HG02938 (cell line): ENCODE data around the gene EXD3.

ENCODE experiments used
- ATAC-seq: cut with Tn5 transposase; IDR thresholded peaks from one replicate; pipeline ENCODE4 v1.9.1; 2021; ENCODE audit warnings: mild to moderate bottlenecking, moderate library complexity; ENCODE audit not compliant: unreplicated experiment

Gene EXD3

DNA sequence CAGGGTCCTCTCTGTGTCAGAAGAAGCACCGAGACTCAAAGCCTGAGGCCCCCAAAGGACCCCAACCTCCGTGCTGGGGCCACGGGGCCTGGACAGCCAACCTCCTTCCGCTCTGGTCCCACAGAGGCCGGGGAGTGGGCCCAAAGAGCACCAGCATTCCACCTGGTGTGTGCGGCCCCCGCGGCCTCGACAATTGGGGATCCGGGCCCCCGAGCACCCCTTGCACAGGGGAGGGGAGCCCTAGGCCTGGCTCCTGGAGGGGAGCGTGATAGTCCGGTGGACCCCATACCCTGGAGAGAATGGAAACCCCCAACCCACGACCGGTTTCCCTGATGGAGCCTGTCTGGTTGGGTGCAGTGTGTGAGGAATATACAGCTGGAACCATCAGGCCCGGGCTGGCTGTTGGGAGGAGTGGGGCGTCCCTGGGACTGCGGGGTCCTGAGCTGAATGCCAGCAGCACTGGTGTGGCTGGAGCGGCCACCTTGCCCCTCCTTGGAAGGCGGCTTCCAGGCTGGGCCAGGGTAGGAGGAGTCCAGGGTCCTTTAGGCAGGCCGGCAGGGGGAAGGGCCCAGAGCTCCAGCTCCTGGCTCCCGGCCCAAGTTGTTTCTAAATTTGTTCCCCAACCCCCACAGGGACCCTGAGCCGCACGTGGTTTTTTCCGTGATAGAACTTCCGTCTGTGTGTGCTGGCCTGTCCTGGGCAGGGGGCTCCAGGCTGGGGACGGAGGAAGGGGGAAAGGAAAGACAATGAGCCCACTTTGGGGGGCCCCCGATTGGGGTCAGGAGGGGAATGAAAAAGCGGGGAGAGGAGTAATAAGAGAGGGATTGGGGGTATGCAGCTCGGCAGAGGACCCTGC is 146.3 kb downstream of the EXD3 start:
- no peak for ATAC-seq

DNA sequence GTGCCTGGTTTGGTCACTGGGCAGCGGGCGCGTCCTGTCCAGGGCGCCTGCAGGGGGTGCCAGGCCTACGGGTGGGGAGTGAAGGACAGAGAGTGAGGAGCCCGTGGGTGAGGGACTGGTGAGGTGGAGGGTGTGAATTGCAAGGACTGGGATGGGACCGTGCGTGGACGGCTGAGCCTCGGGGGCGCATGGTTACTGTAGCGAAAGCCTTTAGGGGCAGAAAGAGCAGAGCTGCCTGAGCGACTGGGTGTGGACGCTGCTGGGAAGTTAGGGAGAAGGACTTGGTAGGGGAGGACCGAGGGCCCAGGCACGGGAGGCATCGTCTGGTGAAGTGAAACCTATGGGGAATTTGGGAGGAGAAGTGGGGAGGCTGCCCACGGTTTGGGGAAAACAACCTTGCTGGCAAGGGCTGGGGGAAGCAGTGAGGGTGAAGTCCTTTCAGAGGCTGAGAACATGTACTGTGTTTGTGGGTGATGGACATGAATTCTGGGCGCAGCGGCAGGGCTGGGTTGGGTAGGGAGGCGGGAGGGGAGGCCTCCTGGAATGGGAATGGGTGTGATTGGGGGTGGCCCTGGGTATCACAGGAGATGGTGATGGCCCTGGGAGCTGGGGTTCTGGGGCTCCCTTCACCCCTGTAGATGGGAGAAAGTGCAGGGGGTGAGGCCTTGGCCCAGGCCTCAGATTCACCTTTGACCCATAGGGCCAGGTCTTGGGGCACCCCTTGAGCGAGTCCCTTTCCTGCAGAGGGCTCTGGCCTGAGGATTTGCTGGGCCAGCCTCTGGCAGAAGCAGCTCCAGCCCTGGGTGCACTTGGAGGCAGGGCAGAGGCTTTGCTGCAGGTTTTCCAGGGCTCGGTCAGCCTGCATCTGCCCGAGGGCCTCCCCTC is 147.1 kb downstream of the EXD3 start:
- no peak for ATAC-seq

DNA sequence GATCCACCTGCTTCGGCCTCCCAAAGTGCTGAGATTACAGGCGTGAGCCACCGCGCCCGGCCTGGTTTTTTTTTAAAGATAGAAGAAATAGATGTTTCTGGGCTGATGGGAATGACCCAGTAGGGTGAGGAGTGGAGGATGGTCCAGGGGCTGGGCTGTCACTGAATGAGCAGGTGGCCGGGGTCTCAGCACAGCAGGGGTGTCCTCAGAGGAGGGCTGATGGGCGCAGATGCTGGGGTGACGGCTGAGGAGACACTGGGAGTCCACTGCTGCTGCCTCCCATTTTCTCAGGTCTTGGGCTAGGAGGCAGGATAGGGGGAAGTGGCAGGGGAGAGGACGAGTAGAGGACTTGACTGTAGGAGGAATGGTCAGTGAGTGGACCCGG is 147.8 kb downstream of the EXD3 start:
- no peak for ATAC-seq

DNA sequence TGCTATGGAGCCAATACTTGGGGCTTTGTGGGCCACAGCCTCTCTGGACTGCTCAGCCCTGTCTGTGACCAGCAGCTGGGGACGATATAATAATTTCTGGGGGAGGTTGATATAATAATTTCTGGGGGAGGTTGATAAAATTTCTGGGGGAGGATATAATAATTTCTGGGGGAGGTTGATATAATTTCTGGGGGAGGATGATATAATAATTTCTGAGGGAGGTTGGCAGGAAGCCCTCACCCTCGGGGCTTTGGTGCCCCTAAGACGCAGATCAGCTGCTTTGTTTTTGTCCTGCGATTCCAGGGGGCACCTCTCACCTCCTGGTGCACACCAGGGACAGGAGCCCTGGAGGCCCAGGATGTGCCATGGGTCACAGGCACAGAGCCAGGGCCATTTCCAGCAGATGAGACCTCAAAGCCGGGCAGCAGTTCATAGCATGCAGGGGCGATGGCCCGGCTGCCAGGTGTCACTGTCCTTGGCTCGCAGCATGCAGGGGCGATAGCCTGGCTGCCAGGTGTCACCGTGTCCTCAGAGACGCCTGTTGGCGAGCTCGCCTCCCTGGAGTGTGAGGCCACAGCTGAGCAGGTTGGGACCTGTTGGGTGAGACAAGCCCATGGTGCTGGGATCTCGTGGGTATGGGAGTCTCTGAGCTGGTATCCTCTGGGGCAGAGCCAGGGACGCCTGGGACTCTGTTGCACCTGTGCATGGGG is 149.2 kb downstream of the EXD3 start:
- ATAC-seq = no peak

DNA sequence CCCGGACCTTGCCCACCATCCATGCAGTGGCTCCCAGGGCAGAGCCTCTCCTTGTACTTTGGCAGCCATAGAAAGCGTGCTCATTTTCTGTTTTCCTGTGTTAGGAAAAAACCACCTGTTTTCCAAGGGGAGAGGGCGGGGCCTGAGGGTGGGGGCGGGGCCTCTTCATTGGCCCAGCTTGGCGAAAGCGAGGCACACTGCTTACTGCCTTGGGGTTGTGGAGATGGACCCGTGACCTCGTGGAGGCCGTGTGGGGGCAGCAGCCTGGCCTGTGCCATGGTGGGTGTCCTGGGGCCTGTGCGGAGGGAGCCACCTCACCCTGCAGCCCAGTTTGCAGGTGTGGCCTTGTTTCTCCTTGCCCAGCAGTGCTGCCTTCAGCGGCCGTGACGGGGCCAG is 149.9 kb downstream of the EXD3 start:
- ATAC-seq = no peak

DNA sequence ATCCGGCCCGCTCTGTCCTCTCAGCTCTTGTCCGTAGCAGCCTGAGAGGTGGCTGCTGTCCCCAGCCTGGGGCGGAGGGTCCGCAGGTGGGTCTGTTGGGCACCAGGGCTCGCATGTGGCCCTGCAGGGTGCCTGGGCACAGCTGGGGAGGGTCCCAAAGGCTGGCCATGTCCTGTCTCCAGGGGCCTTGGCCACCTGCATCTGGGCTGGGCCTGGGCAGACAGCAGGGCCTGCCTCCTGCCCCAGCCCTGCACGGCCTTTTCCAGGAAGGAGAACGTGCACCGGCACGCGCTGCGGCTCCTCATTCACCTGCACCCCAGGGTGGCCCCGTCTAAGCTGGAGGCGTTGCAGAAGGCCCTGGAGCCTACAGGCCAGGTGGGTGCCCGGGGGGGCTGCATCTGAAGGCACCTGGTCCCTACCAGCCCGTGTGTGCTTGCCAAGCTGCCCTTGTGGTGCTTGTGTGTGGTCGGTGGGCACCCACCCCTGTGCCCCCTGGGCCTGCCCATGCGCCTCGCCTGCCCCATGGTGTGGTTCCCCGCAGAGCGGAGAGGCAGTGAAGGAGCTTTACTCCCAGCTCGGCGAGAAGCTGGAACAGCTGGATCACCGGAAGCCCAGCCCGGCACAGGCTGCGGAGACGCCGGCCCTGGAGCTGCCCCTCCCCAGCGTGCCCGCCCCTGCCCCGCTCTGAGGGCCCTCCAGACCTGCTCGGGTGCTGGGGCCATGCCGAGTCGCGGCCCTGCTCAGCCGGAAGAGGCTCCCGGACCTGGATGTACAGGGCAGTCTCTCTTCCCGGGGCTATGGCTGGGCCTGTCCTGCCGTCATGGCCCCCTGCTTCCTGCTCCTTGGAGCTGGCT is 150.5 kb downstream of the EXD3 start:
- ATAC-seq = no peak

DNA sequence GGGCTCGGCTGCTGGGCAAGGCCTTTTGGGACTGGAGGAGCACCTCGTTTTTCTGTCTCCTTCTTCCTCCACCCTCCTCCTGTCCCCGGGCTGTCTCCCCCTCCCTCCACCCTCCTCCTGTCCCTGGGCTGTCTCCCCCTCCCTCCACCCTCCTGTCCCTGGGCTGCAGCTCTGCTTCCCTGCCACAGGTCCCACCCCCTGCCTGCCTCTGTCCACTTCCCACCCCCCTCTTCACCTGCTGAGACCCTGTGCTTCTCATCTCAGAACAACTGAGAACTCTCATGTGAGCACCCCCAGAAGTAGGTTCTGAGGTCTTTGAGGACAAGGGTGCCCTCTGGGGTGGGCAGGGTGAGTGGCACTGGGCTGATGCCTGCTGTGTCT is 151.3 kb downstream of the EXD3 start:
- ATAC-seq = no peak

DNA sequence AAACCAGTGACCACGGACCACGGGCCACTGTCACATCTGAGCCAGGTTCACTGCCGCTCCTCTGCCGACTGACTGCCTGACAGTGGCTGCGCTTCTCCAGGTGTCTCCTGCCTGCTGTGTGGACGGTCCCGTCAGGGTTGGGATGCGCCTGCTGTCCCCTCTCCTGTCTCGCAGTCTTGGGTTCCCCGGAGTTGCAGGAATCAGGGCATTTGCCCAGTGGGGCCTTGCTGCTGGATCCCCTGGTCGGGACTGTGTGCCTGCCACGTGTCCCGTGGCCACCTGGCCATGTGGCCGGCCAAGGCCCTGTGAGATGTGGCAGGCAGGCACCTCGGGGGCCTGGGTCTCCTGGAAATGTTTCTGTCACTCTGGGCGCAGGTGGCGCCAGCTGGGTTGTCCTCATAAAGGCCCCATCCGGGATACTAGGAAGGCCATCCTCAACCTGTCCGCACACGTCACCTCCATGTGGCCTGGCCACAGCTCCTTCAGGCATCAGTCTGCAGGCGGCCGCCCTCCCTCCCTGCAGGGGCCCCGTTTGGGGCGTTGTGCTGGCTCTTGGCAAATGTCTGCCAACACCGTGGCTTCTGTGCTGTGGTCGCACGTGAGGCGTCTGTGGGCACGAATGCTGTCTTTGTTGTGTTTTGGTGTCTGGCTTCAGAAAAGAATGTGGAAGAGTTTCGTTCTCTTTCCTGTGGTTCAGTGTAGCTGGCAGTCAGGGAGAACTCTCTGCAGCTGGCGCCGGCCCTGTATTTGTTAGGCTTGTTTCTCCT is 151.8 kb downstream of the EXD3 start:
- ATAC-seq = no peak

DNA sequence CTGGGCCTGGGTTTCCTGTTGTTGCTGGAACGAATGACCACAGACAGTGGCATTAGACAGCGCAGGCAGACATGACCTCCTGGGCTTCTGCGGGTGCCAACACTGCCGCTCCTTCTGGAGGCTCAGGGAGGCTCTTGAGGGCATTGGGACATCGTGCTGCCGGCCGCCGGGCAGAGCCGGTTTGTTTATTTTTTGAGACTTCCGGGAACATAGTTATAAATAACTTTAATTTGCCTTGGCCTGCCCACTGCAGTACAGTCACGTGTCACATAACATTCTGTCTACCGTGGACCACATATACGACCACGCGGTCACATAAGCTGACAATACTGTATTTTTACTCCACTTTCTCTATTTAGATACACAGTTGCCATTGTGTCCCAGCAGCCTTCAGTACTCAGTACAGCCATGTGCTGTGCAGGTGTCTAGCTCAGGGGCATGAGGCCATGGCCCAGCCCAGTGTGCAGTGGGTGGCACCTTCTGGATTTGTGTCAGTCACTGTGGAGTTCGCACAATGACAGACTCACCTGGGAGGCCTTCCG is 153.7 kb downstream of the EXD3 start:
- ATAC-seq = no peak

DNA sequence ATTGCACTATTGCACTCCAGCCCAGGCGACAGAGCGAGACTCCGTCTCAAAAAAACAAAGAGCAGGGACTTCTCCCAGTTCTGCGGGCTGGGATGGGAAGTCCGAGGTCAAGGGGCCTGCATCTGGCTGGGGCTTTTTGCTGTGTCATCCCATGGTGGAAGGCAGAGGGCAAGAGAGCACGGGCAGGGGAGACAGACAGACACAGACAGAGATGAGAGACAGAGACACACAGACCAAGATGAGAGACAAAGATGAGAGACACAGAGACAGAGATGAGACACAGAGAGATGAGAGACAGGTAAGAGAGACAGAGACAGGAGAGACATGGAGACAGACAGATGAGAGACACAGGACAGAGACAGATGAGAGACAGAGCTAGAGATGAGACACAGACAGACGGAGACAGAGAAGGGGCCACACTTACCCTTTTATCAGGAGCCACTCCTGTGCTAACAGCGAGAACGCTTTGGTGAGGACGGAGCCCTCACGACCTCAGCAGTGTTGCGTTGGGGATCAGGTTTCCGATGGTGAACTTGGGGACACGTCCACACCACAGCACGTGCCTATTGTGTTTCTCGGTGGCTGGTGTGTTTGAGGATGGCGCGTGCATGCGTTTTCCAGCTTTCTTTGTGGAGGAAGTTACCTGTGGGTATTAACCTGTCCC is 154.3 kb downstream of the EXD3 start:
- no peak for ATAC-seq

DNA sequence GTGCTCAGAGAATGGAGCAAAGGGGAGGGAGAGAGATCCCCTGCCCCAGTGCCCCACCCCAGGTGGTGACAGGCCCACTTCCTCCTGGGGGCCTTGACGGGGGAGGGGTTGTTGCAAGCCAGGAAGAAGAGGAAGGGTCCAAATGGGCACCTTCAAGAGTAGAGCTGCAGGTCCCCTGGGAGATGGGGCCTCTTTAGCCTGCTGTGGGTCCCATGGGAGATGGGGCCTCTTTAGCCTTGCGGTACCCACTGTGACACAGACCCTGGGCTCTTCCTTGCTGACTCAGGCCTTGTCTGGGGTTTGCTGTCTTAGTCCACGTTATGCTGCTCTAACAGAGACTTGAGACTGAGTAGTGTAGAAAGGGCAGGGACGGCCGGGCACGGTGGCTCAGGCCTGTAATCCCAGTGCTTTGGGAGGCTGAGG is 155.0 kb downstream of the EXD3 start:
- no peak for ATAC-seq

DNA sequence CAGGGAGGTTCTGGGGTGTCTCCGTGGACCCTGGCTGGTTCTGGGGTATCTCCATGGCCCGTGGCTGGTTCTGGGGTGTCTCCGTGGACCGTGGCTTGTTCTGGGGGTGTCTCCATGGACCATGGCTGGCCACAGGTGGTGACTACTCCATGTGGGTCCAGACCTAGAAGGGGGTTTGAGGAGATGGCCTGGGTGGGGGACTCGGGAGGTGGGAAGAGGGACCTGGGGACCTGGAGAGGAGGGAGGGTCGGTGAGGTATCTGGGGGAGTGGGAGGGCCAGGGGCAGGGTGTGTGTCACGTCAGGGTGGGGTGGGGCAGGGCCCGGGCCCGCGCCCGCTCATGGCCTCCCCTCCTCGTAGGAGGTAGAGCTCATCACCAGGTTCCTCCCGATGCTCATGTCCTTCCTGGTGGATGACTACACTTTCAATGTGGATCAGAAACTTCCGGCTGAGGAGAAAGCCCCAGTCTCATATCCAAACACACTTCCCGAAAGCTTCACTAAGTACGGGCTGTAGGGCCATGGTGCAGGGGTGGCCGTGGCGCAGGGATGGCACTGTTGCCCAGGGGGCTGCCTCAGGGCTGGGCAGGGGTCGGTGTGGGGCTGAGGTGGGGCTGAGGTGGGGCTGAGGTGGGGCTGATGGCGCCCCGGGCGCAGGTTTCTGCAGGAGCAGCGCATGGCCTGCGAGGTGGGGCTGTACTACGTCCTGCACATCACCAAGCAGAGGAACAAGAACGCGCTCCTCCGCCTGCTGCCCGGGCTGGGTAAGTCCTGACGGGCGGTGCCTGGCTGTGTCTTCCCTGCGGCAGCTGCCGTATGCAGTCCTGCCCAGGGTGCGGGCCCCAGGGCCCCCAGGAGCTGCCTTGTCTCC is 156.1 kb downstream of the EXD3 start:
- ATAC-seq = no peak

DNA sequence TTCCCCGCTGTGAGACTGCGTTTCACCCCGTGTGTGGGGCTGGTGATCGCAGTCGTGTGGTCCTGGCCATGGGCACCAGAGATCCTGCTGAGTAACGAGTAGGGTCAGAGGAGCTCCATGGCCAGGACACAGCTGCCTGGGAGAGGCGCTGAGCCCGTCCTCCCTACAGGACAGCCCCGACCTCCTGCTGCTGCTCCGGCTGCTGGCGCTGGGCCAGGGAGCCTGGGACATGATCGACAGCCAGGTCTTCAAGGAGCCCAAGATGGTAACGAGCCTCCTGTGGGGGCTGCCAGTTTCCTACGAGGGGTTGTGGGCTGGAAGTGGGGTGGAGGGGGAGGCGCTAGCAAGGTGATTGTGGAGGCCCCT is 156.8 kb downstream of the EXD3 start:
- ATAC-seq = no peak

DNA sequence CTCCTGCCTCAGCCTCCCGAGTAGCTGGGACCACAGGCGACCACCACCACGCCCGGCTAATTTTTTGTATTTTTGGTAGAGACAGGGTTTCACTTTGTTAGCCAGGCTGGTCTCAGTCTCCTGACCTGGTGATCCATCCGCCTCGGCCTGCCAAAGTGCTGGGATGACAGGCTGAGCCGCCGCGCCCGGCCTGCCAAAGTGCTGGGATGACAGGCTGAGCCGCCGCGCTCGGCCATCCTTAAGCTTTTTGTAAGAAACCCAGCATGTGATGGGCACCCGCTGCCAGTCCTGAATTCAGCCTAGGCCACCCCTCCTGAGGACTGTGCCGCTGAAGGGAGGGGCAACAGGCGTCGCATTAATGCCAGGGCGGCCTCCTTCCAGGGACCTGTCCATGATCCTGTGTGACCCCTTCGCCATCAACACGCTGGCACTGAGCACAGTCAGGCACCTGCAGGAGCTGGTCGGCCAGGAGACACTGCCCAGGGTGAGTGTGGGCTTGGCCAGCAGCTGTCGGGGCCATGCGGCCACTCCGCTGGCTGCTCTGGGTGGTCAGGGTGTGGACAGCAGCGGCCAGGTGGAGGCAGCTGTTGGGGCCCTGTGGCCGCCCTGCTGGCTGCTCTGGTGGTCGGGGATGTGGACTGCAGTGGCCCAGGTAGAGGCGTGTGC is 157.3 kb downstream of the EXD3 start:
- no peak for ATAC-seq

DNA sequence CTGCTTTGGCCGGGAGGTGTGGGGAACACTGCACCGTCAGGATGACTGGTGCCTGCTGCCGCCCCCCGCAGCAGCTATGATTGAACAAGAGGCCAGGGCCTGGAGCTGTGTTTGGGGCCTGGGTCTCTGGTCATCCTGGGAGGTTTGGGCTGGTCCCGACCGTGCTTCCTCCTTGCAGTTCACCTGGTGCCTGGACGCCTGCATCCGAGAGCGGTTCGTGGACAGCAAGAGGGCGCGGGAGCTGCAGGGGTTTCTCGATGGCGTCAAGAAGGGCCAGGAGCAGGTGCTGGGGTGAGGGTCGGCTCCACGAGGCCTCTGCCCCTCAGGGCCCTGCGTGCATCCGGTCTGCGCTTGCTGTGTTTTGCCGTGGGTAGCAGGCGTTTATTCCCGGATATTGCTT is 158.9 kb downstream of the EXD3 start:
- no peak for ATAC-seq

DNA sequence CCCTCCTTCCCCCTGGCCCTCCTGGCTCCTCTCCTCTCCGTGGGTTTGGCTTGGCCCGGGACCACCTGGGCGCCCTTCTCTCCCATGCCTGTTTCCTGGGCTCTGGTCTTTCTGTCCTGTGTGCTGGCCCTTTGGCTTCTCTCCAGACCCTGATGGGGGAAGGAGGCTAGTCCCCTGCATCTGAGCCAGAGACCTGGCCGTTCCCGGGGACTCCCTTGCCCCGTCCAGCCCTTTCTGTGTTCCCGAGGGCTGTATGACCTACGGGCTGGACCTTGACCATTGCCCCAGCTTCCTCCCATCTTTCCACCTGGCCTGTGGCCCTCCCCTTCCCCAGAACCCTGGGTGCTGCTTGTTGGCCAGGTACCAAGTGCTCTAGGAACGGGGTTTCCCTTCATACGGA is 159.5 kb downstream of the EXD3 start:
- no peak for ATAC-seq

DNA sequence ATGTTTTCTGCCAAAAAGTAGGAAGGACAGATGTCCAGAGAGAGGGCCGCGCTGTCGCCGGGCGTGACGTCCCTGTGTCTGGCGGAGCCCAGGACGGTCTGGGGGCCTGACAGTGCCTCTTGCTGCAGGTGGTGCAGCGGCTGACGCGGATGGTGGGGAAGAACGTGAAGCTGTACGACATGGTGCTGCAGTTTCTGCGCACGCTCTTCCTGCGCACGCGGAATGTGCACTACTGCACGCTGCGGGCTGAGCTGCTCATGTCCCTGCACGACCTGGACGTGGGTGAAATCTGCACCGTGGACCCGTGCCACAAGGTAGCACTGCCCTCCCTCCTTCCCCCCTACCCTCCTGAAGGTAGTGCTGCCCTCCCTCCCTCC is 160.1 kb downstream of the EXD3 start:
- ATAC-seq = no peak
